Astrocyte of the spinal cord (primary cell): Measurements from ENCODE around the gene BCL2.

Experiments
- DNase-seq: peaks from one replicate; pipeline ENCODE4 v3.0.0; 2011; ENCODE audit warnings: low read depth, low spot score
- H3K4me3 ChIP-seq: 2 replicates; pipeline ENCODE4 v1.5.1; 2011; ENCODE audit warnings: low read depth, mild to moderate bottlenecking, low read length, moderate library complexity
- in situ Hi-C: cut with HindIII; loops from 2 replicates; pipeline ENCODE4 v1.10.0; 2017; ENCODE audit warnings: low sequenced_read_pairs
- TF ChIP-seq, protein P1 (sequence below): IDR thresholded peaks from 2 replicates; pipeline ENCODE4 v1.5.1; 2012; ENCODE audit warnings: low read depth, mild to moderate bottlenecking, low read length, inconsistent platforms

BCL2 gene

DNA sequence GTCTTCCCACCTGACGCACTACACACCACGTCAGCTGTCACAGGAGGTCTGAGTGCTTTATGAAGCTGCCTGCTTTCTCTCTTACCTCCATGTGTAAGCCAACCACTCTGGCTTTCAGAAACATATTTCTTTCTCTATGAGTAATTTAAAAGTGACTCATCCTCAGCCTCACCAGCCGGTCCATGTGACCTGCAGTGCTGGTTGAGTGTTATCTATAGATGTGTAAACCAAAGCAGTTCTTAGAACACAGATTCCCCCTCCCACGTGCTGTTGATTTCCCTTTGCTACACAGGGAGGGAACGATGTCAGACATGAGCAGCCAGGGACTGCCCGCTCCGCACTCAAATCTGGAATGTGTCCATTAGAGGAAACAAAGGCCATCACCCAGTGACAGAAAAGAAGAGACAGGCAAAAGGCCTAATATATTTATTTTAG lies 157.8 kb downstream of the BCL2 start:
- TF ChIP-seq, protein P1, sequence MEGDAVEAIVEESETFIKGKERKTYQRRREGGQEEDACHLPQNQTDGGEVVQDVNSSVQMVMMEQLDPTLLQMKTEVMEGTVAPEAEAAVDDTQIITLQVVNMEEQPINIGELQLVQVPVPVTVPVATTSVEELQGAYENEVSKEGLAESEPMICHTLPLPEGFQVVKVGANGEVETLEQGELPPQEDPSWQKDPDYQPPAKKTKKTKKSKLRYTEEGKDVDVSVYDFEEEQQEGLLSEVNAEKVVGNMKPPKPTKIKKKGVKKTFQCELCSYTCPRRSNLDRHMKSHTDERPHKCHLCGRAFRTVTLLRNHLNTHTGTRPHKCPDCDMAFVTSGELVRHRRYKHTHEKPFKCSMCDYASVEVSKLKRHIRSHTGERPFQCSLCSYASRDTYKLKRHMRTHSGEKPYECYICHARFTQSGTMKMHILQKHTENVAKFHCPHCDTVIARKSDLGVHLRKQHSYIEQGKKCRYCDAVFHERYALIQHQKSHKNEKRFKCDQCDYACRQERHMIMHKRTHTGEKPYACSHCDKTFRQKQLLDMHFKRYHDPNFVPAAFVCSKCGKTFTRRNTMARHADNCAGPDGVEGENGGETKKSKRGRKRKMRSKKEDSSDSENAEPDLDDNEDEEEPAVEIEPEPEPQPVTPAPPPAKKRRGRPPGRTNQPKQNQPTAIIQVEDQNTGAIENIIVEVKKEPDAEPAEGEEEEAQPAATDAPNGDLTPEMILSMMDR, result no peak
- peak; percentile 89 for DNase-seq
- in situ Hi-C loops, result no loop called here
- H3K4me3 ChIP-seq, result no peak overlapping the region

DNA sequence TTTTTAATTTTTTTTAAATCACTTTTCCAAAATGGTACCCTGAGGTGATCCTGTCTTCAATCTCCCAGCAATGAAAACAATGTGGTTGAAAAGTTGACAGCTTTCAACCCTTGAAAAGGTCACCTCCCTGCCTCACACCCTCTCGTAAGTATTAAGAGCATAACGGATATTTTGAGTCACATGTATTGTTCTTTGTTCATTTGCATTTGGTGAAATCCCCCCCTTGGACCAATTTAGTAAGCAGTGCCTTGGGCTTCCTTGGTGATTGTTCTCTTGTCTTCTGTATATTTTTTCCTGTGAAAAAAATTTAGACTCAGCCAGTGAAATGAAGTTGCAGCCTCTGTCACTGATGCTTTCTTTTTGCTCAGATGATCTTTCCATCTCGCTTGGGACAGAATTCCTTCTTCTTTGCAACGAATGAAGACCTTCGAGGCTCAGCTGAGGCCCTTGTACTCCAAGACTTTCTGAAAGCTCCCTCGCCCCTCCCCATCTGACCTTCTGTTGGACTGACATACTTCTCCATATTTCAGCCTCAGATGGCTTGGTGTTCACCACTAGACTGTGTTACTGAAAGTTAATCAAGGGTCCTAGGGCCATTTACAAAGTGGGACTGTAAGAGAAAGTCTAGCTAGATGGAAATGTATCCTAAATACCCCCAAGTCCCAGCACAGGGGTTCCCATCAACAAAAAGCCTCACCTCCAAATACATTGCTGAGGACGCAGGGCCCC lies 158.4 kb downstream of the BCL2 start:
- in situ Hi-C loops, result no loop called here
- DNase-seq, result no peak
- TF ChIP-seq, protein P1, result no peak
- H3K4me3 ChIP-seq, result no peak overlapping the region

DNA sequence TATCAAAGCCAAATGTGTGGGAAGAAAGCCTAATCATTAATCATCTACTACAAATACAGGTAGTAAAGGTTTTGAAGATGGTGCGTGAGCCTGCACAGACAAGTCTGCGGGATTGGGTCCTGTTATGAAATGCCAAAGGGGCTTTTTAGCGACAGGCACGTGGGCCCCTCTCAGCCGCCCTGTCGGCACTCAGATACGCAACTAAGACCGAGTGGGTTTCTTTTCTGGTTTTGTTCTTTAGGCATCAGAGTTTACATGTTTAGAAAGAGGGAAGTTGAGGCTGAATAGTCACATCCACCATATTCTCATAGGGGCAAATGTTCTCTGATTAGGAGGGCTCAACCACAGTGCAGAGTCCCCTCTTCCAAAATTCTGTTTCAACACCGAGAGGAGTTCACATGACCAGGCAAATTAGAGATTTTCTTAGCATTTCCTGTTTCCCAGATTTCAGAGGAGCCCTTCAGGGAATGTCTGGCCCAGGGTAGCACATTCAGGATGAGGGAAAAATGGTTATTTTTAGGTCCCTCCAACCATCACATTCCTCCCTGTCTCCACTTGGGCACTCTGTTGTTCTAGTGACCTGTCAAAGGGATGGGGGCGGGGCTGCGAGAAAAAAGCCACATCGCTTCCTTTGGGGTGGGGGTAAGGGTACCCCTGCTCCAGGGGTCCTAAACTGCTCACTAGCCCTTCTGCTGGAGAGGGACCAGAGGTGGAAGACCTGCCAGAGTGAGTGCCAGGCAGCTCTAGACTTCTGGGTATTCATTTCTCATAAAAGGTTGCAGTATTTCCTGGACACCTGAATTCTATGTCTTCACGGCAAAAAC lies 159.2 kb downstream of the BCL2 start:
- TF ChIP-seq, protein P1, result no peak
- DNase-seq, result no peak
- H3K4me3 ChIP-seq, result no peak overlapping the region
- in situ Hi-C loops, result no loop called here

DNA sequence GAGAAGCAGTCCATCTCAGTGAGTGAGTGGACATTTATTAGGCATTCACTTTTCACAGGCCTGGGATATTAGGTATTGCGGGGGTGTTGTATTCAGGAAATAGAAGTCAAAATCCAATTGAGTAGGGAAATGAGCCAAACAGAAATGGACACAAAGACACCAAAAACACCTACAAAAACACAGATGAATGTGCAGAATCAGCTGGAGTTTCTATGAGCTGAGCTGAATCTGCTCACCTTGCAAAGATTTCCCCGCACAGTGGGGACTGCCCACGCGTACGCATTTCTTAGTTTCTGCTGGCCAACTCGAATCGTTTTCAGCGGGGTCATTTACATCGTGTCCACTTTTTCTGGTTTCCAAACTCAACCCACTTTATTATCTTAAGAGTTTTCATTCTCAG lies 160.0 kb downstream of the BCL2 start:
- DNase-seq, result no peak
- in situ Hi-C loops, result no loop called here
- TF ChIP-seq, protein P1, result no peak
- no peak overlapping the region for H3K4me3 ChIP-seq

DNA sequence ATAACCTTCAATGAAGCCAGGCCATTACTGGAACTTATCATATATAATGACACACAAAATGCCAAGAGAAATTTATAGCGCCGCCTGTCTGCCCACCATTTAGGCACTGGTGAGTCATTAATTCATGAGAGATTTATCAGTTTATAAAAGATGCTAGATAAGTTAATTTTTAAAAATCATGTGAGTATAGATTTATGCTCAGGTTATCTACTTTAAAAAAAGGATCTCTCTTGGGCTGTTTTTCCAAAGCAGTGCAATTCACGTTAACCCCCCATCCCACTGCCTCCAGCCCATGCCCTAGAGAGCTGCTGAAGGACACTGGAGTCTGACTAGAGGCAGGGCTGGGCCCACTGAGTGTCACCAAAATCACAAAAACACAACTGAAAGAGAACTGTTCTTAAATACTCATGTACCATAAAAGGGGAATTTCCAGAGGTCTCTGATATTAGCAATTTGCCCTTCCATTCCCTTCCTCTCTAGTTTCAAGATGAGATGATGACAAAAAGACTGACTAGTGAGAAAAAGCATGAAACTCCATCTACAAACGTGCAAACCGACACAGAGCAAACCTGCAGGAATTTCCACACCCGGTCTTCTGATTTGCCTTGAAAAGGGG lies 160.8 kb downstream of the BCL2 start:
- DNase-seq, result no peak
- in situ Hi-C loops, result no loop called here
- TF ChIP-seq, protein P1, result no peak
- no peak overlapping the region for H3K4me3 ChIP-seq

DNA sequence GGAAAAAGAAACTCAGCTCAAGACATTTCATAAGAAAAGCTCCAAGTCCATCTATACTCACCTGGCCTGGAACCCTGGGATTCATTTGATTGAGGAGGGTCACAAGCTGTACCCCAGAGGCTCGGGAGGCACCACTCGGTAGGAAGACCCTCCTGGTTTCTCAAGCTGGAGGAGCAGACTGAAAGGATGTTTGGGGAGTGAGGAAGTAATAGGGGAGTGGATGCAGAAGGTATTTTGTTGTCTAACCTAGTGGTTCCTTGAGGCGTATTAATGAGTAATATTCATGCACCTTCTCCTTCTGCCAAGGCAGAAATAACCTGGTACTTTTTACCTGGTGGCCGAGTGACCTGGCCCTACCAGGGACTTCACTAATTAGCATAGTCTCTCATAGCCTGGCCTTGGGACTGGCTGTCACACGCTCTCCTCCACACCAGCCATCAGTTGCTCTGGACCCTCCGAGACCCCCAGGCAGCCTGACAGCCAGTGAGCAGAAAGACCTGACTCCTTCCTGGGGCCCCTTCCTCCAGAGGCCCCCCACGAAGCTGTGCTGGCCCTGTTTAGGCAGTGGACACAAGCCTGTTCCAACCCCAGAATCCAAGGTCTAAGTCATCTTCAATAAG lies 161.4 kb downstream of the BCL2 start:
- DNase-seq, result no peak
- H3K4me3 ChIP-seq, result no peak overlapping the region
- in situ Hi-C loops, result no loop called here
- TF ChIP-seq, protein P1, result no peak
